Thymus (tissue), 11 donors: Measurements from ENCODE around the gene IMMP2L. TPM values are rescaled to one million over a fixed set of nuclear protein-coding genes. Genes with fewer than 3 reads are reported as not detected.

ENCODE experiments used
- DNase-seq, 9 donors: peaks; one replicate each; pipeline ENCODE4 v3.0.0-alpha.2; 2013; ENCODE audit warnings: low spot score in 9 of 9, low read depth in 6 of 9, missing footprints in 1 of 9
- H3K27ac ChIP-seq, 2 donors: one replicate each; pipeline ENCODE4 v1.5.1; 2013; ENCODE audit warnings: control low read depth in 1 of 2, low read depth in 1 of 2, low read length in 1 of 2, mild to moderate bottlenecking in 1 of 2, moderate library complexity in 1 of 2
- H3K27me3 ChIP-seq, 2 donors: one replicate each; pipeline ENCODE4 v1.5.1; 2013; ENCODE audit warnings: low read length in 1 of 2; ENCODE audit not compliant: control insufficient read depth in 2 of 2, insufficient read depth in 1 of 2
- H3K36me3 ChIP-seq, 2 donors: one replicate each; pipeline ENCODE4 v1.5.1; 2013; ENCODE audit warnings: low read length in 1 of 2, mild to moderate bottlenecking in 1 of 2, moderate library complexity in 1 of 2; ENCODE audit not compliant: control insufficient read depth in 2 of 2, insufficient read depth in 2 of 2
- H3K4me1 ChIP-seq, 2 donors: one replicate each; pipeline ENCODE4 v1.5.1; 2013; ENCODE audit warnings: low read length in 2 of 2; ENCODE audit not compliant: control insufficient read depth in 2 of 2, insufficient read depth in 2 of 2
- H3K4me3 ChIP-seq, 2 donors: one replicate each; pipeline ENCODE4 v1.5.1; 2013; ENCODE audit warnings: low read length in 2 of 2, control low read depth in 1 of 2, mild to moderate bottlenecking in 1 of 2
- H3K9me3 ChIP-seq, 2 donors: one replicate each; pipeline ENCODE4 v1.5.1; 2013; ENCODE audit warnings: low read length in 1 of 2, mild to moderate bottlenecking in 1 of 2; ENCODE audit not compliant: control insufficient read depth in 2 of 2, insufficient read depth in 1 of 2
- WGBS: extraction: QIAGEN DNeasy Blood & Tissue Kit; methylation state at CpG from one replicate; pipeline ENCODE4 v1.1.7; 2013; 5-methylcytosine and 5-hydroxymethylcytosine counted together
- polyA plus RNA-seq: library from polyadenylated mRNA; stranded (reverse); fragments of 200-250 nt; gene quantifications from one replicate; pipeline ENCODE4 v1.2.3, GENCODE V29; 2013
- total RNA-seq: library from RNA; stranded (reverse); fragments of 120-200 nt; gene quantifications from one replicate; pipeline ENCODE4 v1.2.4, GENCODE V29; 2013
- donor health status: healthy.

IMMP2L gene
- total and polyA plus RNA-seq, 2 donors: 11.0 to 12.8 TPM

DNA sequence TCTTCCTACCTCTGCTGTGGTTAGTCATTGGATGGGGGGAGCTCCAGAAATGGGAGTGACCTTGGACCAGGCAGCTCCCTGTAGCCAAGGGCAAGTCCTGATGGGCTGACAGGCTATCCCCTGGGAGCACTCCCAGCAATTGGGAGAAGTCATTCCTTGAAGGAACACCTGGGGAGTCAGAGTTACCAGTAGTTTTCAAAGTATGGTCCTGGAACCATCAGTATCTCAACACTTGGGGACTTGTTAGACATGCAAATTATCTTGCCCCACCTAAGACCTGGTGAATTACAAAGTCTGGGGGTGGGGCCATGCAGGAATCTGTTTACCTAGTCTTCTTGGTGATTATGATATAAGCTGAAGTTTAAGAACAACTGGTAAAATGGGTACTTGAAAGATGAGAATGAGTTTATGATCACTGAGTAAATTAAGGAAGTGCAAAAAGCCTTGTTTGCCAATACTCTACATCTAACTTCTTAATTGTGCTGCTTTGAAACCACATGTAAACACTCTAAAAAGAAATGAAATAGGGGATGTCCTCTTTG, 758.6 kb downstream of the IMMP2L start:
- Histone ChIP-seq H3K36me3 (no peaks in the 10 kb centered on the region), H3K27ac (no peak overlapping the region), H3K9me3 (no peaks in the 10 kb centered on the region), H3K4me1 (no peaks in the 10 kb centered on the region), H3K27me3 (no peaks in the 10 kb centered on the region), H3K4me3 (no peak overlapping the region)
- DNase-seq: no peak

DNA sequence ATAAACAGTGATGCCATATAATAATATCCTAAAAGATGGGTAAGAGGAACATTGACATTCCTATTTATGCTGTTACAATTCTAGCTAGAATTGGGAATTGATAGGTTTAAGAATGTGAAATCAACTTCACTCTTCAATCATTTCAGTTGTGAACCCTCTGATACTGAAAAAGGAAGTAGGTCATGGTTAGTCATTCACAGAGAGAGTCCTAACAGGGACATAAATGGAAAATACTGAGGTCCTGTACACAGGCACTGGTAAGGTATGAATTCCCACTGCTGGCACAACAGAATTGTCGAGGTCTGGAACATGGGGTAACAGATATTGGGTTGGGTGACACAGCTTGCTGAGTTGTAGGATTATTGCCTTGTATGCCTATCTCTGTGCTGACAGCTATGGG, 760.8 kb downstream of the IMMP2L start:
- H3K36me3 ChIP-seq: no peaks in the 10 kb centered on the region
- no peak for DNase-seq
- WGBS: 89% methylated on average over 1 of the region's 1 CpG

DNA sequence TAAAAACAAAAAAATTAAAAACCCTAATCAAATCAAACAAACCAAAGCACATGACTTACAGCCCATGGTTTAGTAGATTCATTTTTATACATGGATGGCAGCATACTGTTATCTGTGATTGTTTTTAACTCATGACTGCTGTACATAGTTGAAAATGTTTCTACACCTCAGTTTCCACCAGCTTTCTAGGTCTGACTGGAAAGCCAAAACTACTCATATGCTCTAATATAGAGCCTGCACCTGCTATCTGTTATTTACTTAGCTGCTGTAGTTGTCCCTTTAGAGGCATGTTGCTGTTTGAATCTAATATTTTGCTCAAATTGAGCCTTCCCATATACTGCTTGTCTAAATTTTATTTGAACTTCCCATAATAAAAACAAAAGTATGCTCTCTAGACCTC, 761.3 kb downstream of the IMMP2L start:
- Histone ChIP-seq H3K4me1 (no peaks in the 10 kb centered on the region), H3K9me3 (no peaks in the 10 kb centered on the region), H3K36me3 (no peaks in the 10 kb centered on the region), H3K4me3 (no peak overlapping the region), H3K27me3 (no peaks in the 10 kb centered on the region), H3K27ac (no peak overlapping the region)
- DNase-seq: no peak

More for the DNA sequence above, 760.8 kb downstream of the IMMP2L start:
- Histone ChIP-seq H3K9me3 (no peaks in the 10 kb centered on the region), H3K27ac (no peak overlapping the region), H3K4me3 (no peak overlapping the region), H3K27me3 (no peaks in the 10 kb centered on the region), H3K4me1 (no peaks in the 10 kb centered on the region)

DNA sequence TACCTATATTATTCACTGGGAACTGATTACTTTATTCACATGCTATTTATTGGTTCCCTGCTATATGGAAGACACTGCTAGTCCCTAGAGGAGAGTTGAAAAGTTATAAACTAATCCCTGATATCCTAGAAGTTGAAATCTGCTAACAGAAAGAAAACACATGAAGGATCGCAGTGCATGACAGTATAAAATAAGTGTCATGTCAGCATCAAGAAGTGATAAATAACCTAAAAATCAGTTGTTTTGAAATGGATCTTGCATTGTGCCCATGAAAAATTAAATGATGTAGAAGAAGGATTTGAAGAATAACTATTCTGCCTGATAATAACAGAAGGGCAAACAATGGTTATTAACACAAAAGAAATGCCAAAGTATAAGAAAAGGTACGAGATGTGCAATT, 764.6 kb downstream of the IMMP2L start:
- no peak for DNase-seq
- no peaks in the 10 kb centered on the region for H3K4me1 ChIP-seq
- WGBS: 97% methylated on average over 2 of the region's 2 CpGs
- H3K36me3 ChIP-seq: no peaks in the 10 kb centered on the region
- no peak overlapping the region for H3K27ac ChIP-seq
- H3K9me3 ChIP-seq: no peaks in the 10 kb centered on the region
- H3K27me3 ChIP-seq: no peaks in the 10 kb centered on the region
- H3K4me3 ChIP-seq: no peak overlapping the region

DNA sequence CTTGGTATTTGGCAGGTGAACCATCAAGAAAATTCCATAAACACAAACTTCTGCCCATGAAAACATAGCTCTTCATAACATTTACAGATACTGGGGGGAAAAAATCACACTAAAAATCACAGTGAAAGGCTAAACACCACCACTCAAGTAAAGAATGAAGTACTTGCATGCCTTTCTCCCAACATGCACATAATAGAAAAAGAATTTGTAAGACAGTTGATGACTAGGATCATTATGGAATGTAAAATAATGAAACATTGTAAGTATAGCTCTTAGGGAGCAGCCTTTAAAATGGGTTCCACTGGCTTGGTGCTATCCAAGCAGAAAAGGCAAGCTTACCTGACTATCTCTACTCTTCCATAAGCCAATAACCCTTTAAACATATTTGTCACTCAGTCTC, 771.3 kb downstream of the IMMP2L start:
- H3K27ac ChIP-seq: no peak overlapping the region
- no peaks in the 10 kb centered on the region for H3K36me3 ChIP-seq
- no peaks in the 10 kb centered on the region for H3K27me3 ChIP-seq
- H3K4me1 ChIP-seq: no peaks in the 10 kb centered on the region
- H3K4me3 ChIP-seq: no peak overlapping the region
- DNase-seq: no peak
- H3K9me3 ChIP-seq: no peaks in the 10 kb centered on the region

DNA sequence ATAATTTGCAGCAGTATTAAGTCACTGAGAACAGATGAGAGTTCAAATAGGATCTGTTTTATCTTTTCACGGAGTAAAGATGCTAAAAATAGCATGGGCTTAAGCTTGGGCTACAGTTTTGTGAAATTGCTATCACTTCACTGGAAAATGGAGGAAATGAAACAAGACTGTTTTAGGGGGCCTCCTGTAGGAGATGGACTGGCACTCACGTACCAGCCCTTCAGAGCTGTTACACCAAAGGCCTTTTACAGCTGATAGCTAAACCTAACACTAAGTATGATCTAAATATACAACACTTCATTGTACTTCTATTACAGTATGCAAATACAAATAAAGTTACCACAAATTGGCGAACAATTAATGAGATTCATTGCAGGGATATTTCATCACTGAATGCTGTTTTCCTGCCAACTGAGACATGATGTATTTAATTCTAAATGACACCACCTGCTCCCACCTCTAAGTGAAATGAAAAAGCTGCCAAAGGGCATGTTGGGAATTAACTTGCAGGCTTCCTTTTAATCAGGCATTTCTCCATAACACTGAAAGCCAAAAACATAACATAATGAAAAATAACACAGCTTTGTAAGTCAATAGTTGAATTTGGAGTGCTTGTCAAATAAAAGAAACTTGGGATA, 775.8 kb downstream of the IMMP2L start:
- H3K27ac ChIP-seq: no peak overlapping the region
- no peaks in the 10 kb centered on the region for H3K36me3 ChIP-seq
- H3K9me3 ChIP-seq: no peaks in the 10 kb centered on the region
- no peaks in the 10 kb centered on the region for H3K4me1 ChIP-seq
- DNase-seq: no peak
- H3K27me3 ChIP-seq: no peaks in the 10 kb centered on the region
- 92% methylated on average over 3 of the region's 3 CpGs for WGBS
- no peak overlapping the region for H3K4me3 ChIP-seq

DNA sequence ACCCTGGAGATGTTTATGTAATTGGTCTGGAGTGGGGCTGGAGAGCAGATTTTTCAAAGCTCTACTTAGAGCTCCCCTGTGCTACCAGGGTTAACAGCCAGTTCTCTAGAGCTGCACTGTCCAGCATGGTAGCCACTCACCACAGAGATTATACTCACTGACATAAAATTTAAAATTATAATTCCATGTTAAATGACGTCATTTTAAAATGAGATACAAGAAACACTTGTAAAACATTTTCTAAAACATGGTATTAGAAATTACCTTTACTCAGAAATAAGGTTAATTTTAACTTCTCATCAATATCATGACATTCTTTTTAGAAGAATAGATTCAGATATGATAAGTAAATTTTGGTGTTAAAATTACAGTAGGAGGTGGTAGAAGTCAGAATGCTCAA, 777.5 kb downstream of the IMMP2L start:
- Histone ChIP-seq H3K36me3 (no peaks in the 10 kb centered on the region), H3K27ac (no peak overlapping the region)
- 96% methylated on average over 1 of the region's 1 CpG for WGBS

DNA sequence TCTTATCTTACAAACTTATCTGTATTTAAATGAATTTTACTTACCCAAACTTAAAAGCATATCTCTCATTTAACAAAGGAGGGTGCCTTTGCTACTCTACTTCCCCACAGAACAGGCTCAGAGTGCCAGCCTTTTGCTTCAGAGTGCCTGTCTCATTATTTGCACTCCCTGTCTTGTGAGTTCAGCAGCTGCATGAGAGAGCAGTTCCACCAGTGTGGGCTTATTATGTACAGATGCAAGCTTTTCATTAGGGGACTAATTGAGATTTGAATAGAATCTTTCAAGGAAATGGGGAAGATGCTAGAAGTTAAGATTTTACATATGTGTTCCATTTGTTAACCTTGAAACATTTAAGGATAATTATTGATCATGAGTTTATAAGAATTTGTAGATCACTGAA, 781.6 kb downstream of the IMMP2L start:
- DNase-seq: no peak
- H3K4me3 ChIP-seq: no peak overlapping the region
- no peaks in the 10 kb centered on the region for H3K4me1 ChIP-seq
- no peaks in the 10 kb centered on the region for H3K27me3 ChIP-seq
- no peaks in the 10 kb centered on the region for H3K36me3 ChIP-seq
- no peak overlapping the region for H3K27ac ChIP-seq
- H3K9me3 ChIP-seq: no peaks in the 10 kb centered on the region

More for the DNA sequence above, 777.5 kb downstream of the IMMP2L start:
- no peak for DNase-seq
- H3K9me3 ChIP-seq: no peaks in the 10 kb centered on the region
- no peak overlapping the region for H3K4me3 ChIP-seq
- H3K27me3 ChIP-seq: no peaks in the 10 kb centered on the region
- no peaks in the 10 kb centered on the region for H3K4me1 ChIP-seq

DNA sequence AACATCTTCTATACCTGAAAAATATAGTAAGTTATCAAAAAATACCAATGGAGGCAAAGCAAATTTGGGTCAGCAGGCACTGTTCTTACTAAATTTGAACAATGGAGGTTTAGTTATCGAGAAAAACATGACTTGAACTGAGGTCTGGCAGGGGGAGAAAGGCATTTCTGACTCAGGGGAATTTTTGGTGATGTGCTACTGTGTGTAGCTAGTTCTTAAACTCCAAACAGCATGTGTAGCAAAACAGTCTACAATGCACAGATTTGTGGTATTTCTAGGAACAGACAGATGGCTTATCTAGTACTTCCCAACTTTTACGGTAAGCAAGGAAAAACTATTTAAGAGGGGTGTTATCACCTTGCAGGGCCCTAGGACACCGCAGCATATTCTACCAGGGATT, 783.0 kb downstream of the IMMP2L start:
- Histone ChIP-seq H3K27ac (no peak overlapping the region), H3K36me3 (no peaks in the 10 kb centered on the region), H3K9me3 (no peaks in the 10 kb centered on the region), H3K4me1 (no peaks in the 10 kb centered on the region), H3K27me3 (no peaks in the 10 kb centered on the region), H3K4me3 (no peak overlapping the region)
- 97% methylated on average over 3 of the region's 3 CpGs for WGBS
- no peak for DNase-seq

DNA sequence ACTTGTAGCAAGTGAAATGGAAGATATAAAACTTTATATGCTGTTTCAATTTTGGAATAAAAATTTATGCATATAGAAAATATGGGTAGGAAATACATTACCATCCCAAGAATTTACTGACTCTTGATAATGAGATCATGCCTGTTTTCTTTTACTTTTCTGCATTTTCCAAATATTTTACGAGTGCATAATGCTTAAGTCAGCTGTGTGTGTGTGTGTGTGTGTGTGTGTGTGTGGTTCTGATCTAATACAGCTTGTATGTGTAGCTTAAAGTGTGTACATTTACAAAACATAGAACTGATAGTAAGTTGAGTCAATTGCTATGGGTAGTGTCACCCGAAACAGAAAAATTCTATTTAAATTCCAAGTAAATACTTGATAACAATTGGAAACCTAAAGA, 787.2 kb downstream of the IMMP2L start:
- Histone ChIP-seq H3K36me3 (no peaks in the 10 kb centered on the region), H3K27ac (no peak overlapping the region), H3K9me3 (no peaks in the 10 kb centered on the region), H3K4me1 (no peaks in the 10 kb centered on the region), H3K27me3 (no peaks in the 10 kb centered on the region), H3K4me3 (no peak overlapping the region)
- no peak for DNase-seq
- 97% methylated on average over 2 of the region's 2 CpGs for WGBS
